H1 (cell line): ENCODE results near the gene GPR31. TPM values are rescaled to one million over a fixed set of nuclear protein-coding genes. Genes with fewer than 3 reads are reported as not detected.

Experiments
- CHD7 ChIP-seq: fragments of 300-600 bp; sonication (generic); IDR thresholded peaks from 2 replicates; pipeline ENCODE4 v1.7.1; 2012; ENCODE audit warnings: low read length, moderate library complexity, mild to moderate bottlenecking, inconsistent platforms; ENCODE audit not compliant: insufficient replicate concordance
- E2F6 ChIP-seq: IDR thresholded peaks from 2 replicates; pipeline ENCODE4 v1.6.1; 2012; ENCODE audit warnings: inconsistent platforms
- EGR1 ChIP-seq: IDR thresholded peaks from 2 replicates; pipeline ENCODE4 v1.6.1; 2011; ENCODE audit warnings: low read depth, low read length, borderline replicate concordance
- KDM1A ChIP-seq: fragments of 200-600, 300-600 bp; sonication (generic); IDR thresholded peaks from 2 replicates; pipeline ENCODE4 v1.7.1; 2016; ENCODE audit warnings: mild to moderate bottlenecking, low read length, borderline replicate concordance
- MAFK ChIP-seq: IDR thresholded peaks from 2 replicates; pipeline ENCODE4 v1.6.1; 2012; ENCODE audit warnings: low read depth, mild to moderate bottlenecking, improper control_type of control experiment, low read length
- NANOG ChIP-seq: IDR thresholded peaks from 2 replicates; pipeline ENCODE4 v1.6.1; 2011; ENCODE audit warnings: low read length, low read depth, mild to moderate bottlenecking, inconsistent platforms; ENCODE audit not compliant: insufficient read depth, poor library complexity, severe bottlenecking
- POLR2A ChIP-seq, 2 experiments: IDR thresholded peaks; 1 replicate in 1 of 2; 2 replicates in 1 of 2; pipeline ENCODE4 v1.6.1; 2011; ENCODE audit warnings: low read depth in 2 of 2, low read length in 2 of 2, mild to moderate bottlenecking in 2 of 2; ENCODE audit errors: control extremely low read depth in 1 of 2
- SIN3A ChIP-seq, 2 experiments: IDR thresholded peaks in 1 of 2; conservative IDR thresholded peaks in 1 of 2; 2 replicates each; pipeline ENCODE4 v1.6.1; 2011 to 2012; ENCODE audit warnings: low read length in 2 of 2, improper control_type of control experiment in 1 of 2, low read depth in 1 of 2, mild to moderate bottlenecking in 1 of 2
- TAF1 ChIP-seq: IDR thresholded peaks from 2 replicates; pipeline ENCODE4 v1.6.1; 2011; ENCODE audit warnings: mild to moderate bottlenecking, low read depth, low read length
- TBP ChIP-seq: IDR thresholded peaks from 2 replicates; pipeline ENCODE4 v1.6.1; 2011; ENCODE audit warnings: low read depth, low read length, improper control_type of control experiment
- TEAD4 ChIP-seq: IDR thresholded peaks from 2 replicates; pipeline ENCODE4 v1.6.1; 2012; ENCODE audit warnings: low read depth, low read length, inconsistent platforms, mixed read lengths
- polyA plus RNA-seq, 7 experiments: library from polyadenylated mRNA; depleted of rRNA in 3 of 7; stranded (reverse) in 5 of 7; unstranded in 2 of 7; fragments of >200 nt in 5 of 7; fragments of 200-250 nt in 2 of 7; gene quantifications; 1 replicate in 5 of 7; 2 replicates in 1 of 7; 4 replicates in 1 of 7; pipeline versions ENCODE4 v1.2.1 to v1.2.3, GENCODE V29; 2011 to 2013; ENCODE audit warnings: missing spikeins in 2 of 7, mixed read lengths in 2 of 7
- total RNA-seq: library from RNA; stranded (reverse); fragmentation: NEBNext Ultra II Directional; extraction: Animal tissue kit (Norgen Biotek cat#: 25700); gene quantifications from 2 replicates; pipeline ENCODE4 v1.2.1, GENCODE V29; 2021

Gene GPR31
- total and polyA plus RNA-seq, 2 of the 8 experiments (the other 6 are each of a cell fraction or from before 2014, with no cell fraction given): not detected

GRCh38 chr6:167145461-167145860 is 12.3 kb downstream of the GPR31 start (continued):
- TF ChIP-seq CHD7 (no peak), MAFK (no peak), TBP (no peak), NANOG (no peak), TEAD4 (no peak), EGR1 (no peak), SIN3A (conservative IDR thresholded peaks at IDR 0.05 in 1 of 2, IDR thresholded peaks at IDR 0.05 in 1 of 2; ENCODE audit: low read depth in 1 of 2, low read length in 2 of 2) (no peak), E2F6 (no peak), POLR2A (IDR thresholded peaks at IDR 0.05; ENCODE audit: control extremely low read depth in 1 of 2, low read depth in 2 of 2, low read length in 2 of 2) (no peak), KDM1A (no peak), TAF1 (no peak)
